HG03045 (cell line): Measurements from ENCODE around the gene DPY19L3.
"Not testable (repeated sequence)": the region's sequence is repeated elsewhere in the genome, so short reads cannot be mapped to it uniquely, and the experiment has no call there.

Source experiments
- ATAC-seq: cut with Tn5 transposase; IDR thresholded peaks from one replicate; pipeline ENCODE4 v1.9.1; 2021; ENCODE audit warnings: mild to moderate bottlenecking, moderate library complexity; ENCODE audit not compliant: unreplicated experiment

Gene DPY19L3

DNA sequence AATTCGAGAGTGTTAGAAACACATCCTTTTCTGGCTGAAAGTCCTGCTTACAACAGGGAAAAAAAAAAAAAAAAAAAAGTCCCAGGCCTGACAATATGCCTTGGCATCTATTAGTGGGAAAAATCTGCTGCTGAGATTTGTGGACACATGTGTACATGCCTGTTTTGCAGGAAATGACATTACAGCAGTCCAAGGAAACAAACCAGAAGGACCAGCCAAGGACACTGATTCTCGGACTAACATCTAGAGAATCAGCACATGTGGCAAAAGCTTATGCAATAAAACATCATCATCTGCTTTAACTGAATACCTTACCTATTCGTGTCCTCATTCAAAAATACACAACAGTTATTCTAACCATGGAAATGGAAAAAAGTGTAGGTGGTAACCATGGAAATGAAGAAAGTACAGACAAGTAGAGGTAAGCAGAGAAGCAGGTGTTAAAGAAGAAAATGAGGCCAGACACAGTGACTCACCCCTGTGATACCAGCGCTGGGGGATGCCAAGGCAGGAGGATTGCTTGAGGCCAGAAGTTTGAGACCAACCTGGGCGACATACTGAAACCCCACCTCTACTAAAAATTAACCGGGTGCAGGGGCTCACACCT is 9.4 kb upstream of the DPY19L3 start:
- no peak for ATAC-seq

DNA sequence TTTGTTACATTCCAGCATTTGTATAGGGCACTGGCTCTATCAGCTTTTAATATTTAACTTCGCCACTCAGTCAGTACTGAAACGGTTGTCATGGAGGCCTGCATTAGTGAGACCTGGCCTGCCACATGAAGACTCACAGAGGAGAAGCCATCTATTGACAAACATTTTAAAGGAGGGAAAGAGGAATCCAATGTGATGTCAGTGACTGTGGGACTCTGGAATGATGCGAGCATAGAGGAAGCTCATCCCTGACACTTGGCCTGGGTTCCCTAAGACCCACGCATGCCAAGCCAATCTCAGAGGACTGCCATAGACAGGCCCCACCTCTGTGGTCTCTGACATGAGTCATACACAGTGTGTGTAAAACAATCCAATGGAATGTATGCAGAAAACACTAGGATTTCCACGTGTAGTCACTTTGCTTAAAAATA is 7.9 kb upstream of the DPY19L3 start:
- ATAC-seq: no peak

DNA sequence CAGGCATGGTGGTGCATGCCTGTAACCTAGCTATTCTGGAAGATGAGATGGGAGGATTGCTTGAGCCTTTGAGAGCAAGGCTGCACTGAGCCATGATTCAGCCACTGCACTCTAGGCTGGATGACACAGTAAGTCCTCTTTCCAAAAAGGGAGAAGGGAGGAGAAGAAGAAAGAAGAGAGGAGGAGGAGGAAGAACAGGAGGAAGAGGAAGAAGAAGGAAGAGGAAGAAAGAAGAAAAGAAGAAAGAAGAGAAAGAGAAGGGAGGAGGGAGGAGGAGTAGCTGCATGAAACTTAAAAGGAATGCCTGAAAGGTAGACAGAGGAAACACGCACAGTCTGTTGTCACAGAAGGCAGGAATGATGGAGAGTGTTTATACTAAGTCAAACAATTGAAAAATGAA is 3.6 kb upstream of the DPY19L3 start:
- ATAC-seq: no peak

DNA sequence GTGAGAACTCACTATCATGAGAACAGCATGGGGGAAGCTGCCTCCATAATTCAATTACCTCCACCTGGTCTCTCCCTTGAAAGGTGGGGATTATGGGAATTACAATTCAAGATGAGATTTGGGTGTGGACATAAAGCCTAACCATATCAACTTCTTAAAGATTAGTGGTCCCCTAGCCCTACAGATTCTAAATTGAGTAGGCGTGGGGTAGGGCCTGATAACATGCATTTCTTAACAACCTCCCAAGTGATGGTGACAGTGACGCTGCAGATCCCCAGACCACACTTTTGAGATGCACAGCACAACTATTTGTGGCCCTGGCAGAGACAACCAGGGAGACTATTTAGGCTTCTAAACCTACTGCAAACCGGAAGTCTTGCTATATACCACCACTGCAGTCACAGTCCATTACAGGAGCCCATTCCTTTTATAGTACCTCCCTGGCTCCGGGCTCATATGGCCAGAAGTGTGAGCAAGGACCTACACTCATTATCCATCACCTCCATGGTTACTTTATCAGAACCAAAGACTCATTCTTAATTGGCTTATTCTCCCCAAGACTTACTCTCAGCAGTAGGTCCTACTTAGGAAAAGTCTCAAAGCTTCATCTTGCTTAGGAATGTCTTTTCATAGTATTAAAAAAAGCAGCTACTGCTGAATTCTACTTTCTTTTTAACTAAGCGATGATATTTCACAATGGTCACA is 2.1 kb upstream of the DPY19L3 start:
- ATAC-seq: no peak

DNA sequence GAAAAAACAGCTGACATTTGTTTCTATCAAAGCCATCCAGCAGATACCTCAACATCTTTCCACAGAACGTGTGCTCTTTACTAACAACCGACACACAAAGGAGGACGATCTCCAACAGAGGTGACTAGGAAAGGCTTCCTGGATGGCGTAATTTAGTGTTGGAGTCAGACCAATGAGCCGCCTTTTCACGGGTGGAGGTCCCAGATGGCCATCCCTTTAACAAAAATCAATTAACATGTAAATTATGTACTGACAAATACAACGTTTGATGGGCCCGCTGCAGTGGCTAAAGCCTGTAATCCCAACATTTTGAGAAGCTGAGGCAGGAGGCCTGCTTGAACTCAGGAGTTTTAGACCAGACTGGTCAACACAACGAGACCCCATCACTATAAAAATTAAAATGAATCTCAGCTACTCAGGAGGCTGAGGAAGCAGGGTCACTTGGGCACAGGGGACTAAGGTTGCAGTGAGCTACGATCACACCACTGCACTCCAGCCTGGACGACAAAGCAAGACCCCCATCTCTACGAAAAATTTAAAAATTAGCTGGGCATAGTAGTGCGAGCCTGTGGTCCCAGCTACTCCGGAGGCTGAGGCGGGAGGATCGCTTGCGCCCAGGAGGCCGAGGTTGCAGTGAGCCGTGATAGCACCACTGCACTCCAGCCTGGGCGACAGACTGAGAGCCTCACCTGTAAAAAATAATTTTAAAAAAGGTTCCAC is 1.2 kb upstream of the DPY19L3 start:
- ATAC-seq: no peak

DNA sequence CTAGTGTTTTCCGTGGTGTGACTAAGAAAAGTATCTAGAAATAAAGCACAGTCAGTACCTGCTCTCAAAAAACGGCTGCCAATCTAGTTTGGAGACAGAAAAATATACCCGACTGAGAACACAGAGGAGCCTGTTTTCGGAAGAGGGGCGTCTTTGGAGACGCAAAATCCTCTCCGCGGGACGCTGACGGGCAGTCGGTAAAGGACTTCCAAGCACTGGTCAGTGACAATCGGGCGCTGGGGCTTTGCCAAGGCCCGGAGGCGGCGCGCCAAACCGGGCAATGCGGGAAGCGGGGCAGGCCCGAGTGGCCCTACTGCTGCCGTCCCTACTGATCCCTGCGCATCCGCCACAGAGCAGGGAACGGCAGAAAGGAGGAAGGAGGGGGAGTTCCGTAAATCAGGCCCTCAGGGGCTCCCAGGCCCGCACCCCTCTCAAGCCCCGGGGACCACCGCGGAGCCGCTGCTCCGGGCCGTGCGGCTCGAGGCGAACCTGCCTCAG is 588 bp upstream of the DPY19L3 start:
- ATAC-seq: peak; percentile 12

DNA sequence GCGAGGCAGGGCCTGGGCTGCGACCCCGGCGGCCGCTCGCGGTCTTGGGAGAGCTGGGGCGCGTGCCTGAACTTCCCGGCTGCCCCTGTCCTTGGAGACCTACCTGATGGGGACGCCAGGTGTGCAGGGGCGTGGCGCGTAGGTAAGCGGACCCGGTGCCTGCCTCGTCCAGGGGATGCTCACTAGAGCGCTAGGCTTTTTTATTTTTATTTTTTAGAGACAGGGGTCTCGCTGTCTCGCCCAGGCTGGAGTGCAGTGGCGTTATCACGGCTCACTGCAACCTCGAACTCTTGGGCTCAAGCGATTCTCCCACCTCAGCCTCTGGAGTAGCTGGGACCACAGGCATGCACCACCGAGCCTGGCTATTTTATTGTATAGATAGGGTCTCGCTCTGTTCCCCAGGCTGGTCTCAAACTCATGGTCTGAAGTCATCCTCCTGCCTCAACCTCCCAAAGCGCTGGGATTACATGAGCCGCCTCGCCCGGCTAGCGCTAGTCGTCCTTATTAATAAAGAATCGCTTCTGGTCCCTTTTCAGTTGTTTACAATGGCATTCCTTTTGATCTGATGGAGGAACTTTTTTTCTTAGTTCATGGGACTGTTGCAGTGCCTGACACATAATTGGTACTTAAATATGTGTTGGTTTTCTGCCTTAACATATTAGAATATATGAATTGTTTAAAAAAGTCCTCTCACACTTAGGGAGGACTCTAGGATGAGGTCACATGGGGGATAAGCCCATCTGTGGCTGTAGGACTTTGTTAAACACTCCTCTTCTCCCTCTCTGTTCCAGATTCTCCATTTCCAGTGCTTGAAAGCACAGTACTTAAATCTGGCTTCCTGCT is 812 bp downstream of the DPY19L3 start:
- ATAC-seq: no peak

DNA sequence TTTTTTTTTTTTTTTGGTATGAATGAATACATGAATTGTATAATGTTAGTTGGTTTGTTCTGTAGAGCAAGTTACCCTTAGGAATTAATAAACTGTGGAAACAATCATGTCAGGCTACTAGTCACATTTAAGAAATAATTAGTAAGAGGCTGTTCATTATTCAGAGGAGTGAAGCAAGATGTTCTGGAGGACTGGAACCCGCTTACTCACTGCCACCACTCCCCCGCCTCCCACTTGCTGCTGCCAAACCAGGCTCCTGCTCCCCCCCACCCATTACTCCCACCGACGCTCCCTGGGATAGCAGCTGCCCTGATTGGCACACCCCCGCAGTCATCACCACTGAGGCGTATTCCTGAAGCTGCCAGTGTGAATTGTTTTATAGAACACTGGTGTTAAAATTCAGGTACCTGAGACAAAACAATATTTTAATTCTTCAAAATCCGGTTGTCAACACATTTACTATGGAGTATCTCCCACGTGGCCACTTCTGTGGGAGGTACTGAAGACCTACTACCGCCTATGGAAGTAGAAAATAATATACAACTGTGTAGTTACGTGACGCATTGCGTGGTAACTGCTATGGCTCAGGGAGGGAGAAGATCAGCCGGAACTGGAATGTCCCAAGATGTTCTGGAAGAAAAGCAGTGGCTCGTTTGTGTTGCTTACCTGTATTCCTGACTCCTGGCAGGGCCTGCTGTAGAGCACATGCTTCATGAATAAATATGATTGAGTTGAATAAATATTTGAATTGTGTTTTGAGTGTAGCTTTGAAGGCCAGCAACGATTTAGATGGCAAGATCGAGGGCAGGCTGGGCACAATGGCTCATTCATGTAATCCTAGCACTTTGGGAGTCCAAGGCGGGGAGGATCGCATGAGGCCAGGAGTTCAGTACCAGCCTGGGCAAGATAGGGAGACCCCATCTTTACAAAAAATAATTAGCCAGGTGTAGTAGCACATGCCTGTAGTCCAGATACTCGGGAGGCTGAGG is 1.7 kb downstream of the DPY19L3 start:
- ATAC-seq: no peak

DNA sequence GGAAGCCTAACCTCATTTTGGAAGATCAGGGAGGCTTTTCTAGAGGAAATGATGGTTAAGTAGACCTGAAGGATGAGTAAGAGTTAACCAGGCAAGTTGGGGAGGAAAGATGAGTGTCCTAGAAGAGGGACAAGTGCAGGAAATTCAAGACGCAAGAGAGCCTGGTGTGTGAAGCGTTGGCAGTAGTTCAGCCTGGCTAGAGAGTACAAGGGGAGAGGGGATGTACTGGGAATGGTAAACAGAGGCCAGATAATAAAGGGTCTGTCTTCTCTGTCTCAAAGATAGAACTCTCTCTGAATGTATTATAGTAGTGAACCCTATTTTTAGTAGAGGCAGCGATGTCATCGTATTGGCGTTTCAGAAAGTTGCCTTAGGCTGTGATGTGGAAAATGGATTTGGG is 9.7 kb downstream of the DPY19L3 start:
- no peak for ATAC-seq

DNA sequence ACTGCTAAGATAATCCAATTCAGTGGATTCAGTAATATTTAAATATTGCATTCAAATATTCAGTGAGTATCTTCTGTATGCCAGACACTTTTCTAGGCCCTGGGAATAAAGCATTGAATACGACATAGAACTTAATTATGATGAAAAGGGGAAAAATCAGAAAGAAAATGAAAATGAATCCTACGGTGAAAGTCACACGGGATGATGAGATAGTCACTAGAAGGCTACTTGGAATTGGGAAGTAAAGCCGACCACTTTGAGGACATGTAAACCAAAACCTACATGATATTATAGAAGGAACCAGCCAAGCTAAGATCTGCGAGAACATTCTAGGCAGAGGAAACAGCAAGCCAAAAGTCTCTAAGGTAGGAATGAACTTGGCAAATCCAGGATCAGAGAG is 10.1 kb downstream of the DPY19L3 start:
- no peak for ATAC-seq

DNA sequence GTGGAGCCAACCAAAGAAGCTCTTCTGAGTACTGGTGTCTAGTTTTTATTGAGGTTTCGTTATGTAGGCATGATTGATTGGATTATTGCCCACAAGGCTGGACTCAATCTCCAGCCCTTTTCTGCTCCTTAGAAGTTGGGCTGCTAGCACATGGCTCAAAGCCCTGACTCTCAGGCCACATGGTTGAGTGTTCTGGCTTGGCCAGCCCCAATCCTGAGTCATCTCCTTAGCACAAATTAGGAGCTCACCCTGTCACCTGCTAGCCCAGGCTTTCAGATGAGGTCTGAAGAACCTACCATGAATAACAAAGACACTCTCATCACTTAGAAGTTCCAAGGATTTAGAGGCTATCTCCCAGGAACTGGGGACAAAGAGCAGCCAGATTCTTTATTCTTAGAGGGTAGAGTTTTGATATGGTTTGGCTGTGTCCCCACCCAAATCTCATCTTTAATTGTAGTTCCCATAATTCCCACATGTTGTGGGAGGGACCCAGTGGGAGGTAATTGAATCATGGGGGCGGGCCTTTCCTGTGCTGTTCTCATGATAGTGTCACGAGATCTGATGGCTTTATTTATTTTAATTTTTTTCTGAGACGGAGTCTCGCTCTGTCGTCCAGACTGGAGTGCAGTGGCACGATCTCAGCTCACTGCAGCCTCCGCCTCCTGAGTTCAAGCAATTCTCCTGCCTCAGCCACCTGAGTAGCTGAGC is 11.3 kb downstream of the DPY19L3 start:
- ATAC-seq: no peak

DNA sequence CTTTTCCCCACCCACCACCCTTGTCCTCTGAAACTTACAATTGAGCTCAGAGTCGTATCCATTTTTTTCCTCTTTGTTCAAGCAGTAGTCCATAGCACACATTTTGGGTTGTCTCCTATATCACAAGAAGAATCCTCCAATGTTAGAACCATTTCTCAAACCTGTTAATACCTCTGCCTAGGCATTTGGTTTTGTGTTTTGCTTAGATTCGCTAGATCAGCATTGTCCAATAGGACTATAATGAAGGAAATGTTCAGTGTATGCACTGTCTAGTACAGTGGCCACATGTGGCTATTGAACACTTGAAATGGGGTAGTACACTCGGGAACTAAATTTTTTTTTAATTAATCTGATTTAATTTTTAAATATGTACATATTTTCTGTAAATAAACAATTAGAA is 12.6 kb downstream of the DPY19L3 start:
- no peak for ATAC-seq

DNA sequence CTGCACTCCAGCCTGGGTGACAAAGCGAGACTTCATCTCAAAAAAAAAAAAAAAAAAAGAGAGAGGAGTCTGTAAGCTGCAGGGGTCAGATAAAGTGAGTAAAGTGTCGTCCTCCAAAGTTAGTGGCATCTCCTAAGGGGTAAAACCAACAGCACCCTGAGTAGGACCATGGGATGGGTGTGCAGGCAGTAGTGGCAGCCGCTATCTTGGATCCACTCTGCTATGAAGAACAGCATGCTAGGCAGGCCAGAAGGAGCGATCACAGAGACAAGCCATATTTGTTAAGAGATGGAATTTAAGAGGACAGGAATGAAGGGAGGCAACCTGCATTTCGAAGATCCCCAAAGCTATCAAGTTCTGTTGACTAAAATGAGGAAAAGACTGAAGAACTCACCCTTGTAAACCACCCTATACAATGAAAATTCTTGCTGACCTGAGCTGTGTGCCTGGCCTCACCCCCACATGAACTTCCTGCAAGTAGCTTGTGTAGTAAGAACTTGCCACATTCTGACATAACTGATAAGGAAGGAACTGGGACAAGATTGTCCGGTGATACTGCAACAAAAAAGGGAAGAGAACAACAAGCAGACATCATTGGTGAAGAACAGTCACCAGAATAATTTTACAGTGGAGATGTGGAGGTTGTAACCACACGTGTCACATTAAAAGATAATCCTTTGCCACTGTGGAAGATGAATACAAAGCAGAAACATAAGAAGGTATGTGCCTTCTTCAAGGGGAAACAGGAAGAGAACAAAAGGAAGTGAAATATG is 16.2 kb downstream of the DPY19L3 start:
- no peak for ATAC-seq

DNA sequence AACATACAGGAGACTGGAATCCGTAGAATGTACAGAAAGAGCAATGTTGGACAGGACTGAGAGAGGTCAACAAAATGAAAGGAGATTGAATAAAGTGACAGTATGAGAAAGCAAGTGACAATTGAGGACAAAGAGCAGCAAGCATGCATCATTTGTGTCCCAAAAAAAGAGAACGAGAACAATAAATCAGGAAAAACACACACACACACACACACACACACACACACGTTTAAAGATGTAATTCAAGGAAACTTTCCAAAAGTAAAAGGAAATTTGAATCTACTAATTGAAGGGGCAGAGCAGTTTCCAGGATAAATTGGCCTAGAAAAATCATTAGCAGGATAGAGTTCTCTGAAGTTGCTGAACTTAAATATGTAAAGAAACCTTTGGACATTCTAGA is 16.9 kb downstream of the DPY19L3 start:
- ATAC-seq: no peak

DNA sequence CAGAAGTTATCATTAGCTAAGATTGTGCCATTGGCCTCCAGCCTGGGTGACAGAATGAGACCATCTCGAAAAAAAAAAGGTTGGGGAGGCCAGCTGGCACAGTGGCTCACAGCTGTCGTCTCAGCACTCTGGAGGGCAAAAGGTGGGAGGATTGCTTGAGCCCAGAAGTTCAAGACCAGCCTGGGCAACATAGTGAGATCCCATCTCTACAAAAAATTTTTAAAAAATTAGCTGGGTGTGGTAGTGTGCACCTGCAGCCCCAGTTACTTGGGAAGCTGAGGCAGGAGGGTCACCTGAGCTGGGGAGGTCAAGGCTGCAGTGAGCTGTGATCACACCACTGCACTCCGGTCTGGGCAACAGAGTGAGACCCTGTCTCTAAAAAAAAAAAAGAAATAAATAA is 18.4 kb downstream of the DPY19L3 start:
- ATAC-seq: not testable (repeated sequence)

DNA sequence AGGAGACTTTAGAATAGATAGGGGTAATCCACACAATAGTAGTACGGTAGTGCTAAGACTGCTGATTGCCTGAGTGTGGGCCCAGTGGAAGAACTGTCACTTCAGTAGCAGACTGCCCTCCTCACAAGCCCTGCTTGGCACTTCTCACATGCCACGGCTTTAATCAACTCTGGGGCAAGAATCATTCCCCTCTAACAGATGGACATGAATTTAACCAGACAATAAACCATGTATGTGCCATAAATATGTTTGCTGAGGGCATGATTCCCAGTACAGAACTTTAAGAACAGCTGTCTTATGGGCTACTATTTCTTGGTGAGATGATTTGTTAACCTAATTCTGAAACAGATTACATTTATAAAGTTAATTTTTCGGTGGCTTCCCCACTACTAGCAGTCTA is 22.0 kb downstream of the DPY19L3 start:
- ATAC-seq: no peak

DNA sequence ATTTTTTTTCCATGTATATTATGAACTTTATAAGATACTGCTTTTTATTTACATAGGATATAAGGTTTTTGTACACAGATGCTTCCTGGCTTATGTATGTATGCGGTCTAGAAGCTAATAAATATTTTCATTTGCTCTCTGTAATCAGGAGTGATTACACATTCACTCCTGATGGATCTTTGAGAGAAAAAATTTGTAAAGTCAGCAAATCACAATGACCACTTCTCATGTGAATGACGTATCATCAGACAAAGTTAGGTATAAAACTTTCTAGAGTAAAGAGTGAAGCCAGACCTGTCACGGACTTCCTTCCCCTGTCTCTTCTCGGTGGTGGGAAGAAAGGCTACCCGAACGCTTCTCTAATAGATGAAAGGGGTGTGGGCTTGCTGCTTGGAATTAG is 31.1 kb downstream of the DPY19L3 start:
- ATAC-seq: no peak

DNA sequence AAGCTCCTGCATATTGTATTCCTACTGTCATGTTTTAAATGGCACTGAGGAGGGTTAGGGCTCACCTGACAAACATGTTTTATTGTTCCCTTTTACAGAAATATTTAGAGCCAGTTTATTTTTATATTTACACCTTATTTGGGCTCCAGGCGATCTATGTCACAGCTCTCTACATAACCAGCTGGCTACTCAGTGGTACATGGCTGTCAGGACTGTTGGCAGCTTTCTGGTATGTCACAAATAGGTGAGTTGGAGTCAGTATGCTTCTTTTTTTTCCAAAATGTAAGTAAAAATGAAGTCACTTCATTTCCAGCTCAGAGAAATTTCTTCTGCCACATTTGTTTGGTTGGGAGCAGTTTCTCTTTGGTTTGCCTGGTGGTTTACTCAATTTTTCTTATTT is 31.5 kb downstream of the DPY19L3 start:
- ATAC-seq: no peak

DNA sequence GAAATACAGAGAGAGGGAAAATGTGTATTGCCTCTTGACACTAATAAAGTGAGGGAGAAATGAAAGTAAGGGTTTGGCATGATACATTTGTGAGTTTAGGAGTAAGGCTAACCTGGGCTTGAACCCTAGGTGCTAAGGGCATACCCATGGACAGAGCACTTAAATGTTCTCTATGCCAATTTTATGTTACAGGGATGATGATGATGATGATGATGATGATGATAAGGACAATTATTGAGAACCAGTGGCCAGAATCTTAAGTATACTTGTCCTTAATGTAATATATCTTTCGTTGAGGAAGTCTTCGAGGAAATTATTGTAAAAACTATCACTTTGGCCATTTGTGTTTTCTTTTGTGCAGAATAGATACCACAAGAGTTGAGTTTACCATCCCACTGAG is 33.2 kb downstream of the DPY19L3 start:
- ATAC-seq: no peak
